HepG2 (cell line): ENCODE data around the gene SLC36A1.

Experiments
- BRCA1 ChIP-seq: sonication (generic); formaldehyde crosslinking; IDR thresholded peaks from 2 replicates; pipeline ENCODE4 v1.4.0; 2020; ENCODE audit warnings: missing genetic modification reagents
- CTCF ChIP-seq: sonication (generic); formaldehyde crosslinking; IDR thresholded peaks from 2 replicates; pipeline ENCODE4 v1.5.0; 2020; ENCODE audit warnings: mild to moderate bottlenecking, missing genetic modification reagents, moderate library complexity
- EZH2 ChIP-seq: conservative IDR thresholded peaks from 2 replicates; pipeline ENCODE4 v1.6.1; 2012; ENCODE audit warnings: mild to moderate bottlenecking, low read depth, low read length, moderate library complexity
- KDM5A ChIP-seq: fragments of 200-600 bp; sonication (generic); IDR thresholded peaks from 2 replicates; pipeline ENCODE4 v1.7.0; 2018; ENCODE audit warnings: antibody characterized with exemption, mild to moderate bottlenecking, low read length, borderline replicate concordance
- SUZ12 ChIP-seq: fragments of 150-350 bp; IDR thresholded peaks from 2 replicates; pipeline ENCODE4 v1.6.1; 2014; ENCODE audit warnings: low read depth, low read length
- ZSCAN12 ChIP-seq: sonication (generic); formaldehyde crosslinking; IDR thresholded peaks from 2 replicates; pipeline ENCODE4 v1.9.0; 2021; ENCODE audit warnings: mild to moderate bottlenecking, missing genetic modification reagents

GRCh38 chr5:151431666-151432065 is 15.7 kb upstream of the SLC36A1 start:
- TF ChIP-seq CTCF (no peak), BRCA1 (CRISPR knock-in tag) (no peak), KDM5A (no peak), EZH2 (no peak), ZSCAN12 (CRISPR knock-in tag) (no peak), SUZ12 (no peak)
